WTC11 (cell line): ENCODE results near the gene ZNF888. TPM values are rescaled to one million over a fixed set of nuclear protein-coding genes. Genes with fewer than 3 reads are reported as not detected.
"Not testable (repeated sequence)": the region's sequence is repeated elsewhere in the genome, so short reads cannot be mapped to it uniquely, and the experiment has no call there.

ENCODE experiments used
- ATAC-seq: fragments of 200-7000 bp; cut with Tn5 transposase; 2 replicates; pipeline ENCODE4 v1.10.0; 2021; ENCODE audit warnings: mild to moderate bottlenecking, moderate library complexity
- CTCF ChIA-PET: fragments of 300-600 bp; sonication (Branson Sonifier 250); formaldehyde crosslinking; loops from one replicate; lab custom pipeline; 2021; ENCODE audit warnings: antibody characterized with exemption; lab: Charles Lee
- POLR2A ChIA-PET: fragments of 350-600 bp; sonication (Branson Sonifier 250); formaldehyde crosslinking; loops from one replicate; lab custom pipeline; 2021; ENCODE audit warnings: antibody characterized with exemption; lab: Charles Lee
- DNase-seq: peaks from one replicate; pipeline ENCODE4 v3.0.0; 2021; ENCODE audit warnings: low spot score
- H3K27ac Mint-ChIP-seq: 2 replicates; pipeline ENCODE4 v1.8.0; 2021; ENCODE audit warnings: mixed read lengths
- H3K27me3 Mint-ChIP-seq: 2 replicates; pipeline ENCODE4 v1.8.0; 2021; ENCODE audit warnings: low read depth, mild to moderate bottlenecking, moderate library complexity, mixed read lengths
- H3K36me3 Mint-ChIP-seq: 2 replicates; pipeline ENCODE4 v1.8.0; 2021; ENCODE audit warnings: mixed read lengths
- H3K4me1 Mint-ChIP-seq: 2 replicates; pipeline ENCODE4 v1.8.0; 2022; ENCODE audit warnings: mixed read lengths
- H3K4me3 Mint-ChIP-seq: 2 replicates; pipeline ENCODE4 v1.8.0; 2021; ENCODE audit warnings: mild to moderate bottlenecking, moderate library complexity, mixed read lengths
- H3K9me3 Mint-ChIP-seq: 2 replicates; pipeline ENCODE4 v1.8.0; 2021; ENCODE audit warnings: mixed read lengths
- ATF2 ChIP-seq: sonication (generic); formaldehyde crosslinking; IDR thresholded peaks from 2 replicates; pipeline ENCODE4 v1.8.1; 2022; ENCODE audit warnings: low read depth, missing genetic modification reagents, borderline replicate concordance
- ATF3 ChIP-seq: sonication (generic); formaldehyde crosslinking; conservative IDR thresholded peaks from 2 replicates; pipeline ENCODE4 v1.8.1; 2022; ENCODE audit warnings: mild to moderate bottlenecking, missing genetic modification reagents
- ERG ChIP-seq: fragments of 250-450 bp; sonication (Bioruptor Pico); IDR thresholded peaks from 2 replicates; pipeline ENCODE4 v1.8.0; 2021; ENCODE audit warnings: mild to moderate bottlenecking
- ETV6 ChIP-seq: sonication (generic); formaldehyde crosslinking; IDR thresholded peaks from 2 replicates; pipeline ENCODE4 v1.8.1; 2022; ENCODE audit warnings: mild to moderate bottlenecking, missing genetic modification reagents
- FOXJ3 ChIP-seq: sonication (generic); formaldehyde crosslinking; IDR thresholded peaks from 2 replicates; pipeline ENCODE4 v1.9.0; 2021; ENCODE audit warnings: missing genetic modification reagents, mild to moderate bottlenecking, borderline replicate concordance
- FOXP1 ChIP-seq: sonication (generic); formaldehyde crosslinking; IDR thresholded peaks from 2 replicates; pipeline ENCODE4 v1.8.0; 2022; ENCODE audit warnings: missing genetic modification reagents, mild to moderate bottlenecking, moderate library complexity, borderline replicate concordance
- HMGXB4 ChIP-seq: sonication (generic); formaldehyde crosslinking; IDR thresholded peaks from 2 replicates; pipeline ENCODE4 v1.8.1; 2023; ENCODE audit warnings: mild to moderate bottlenecking, moderate library complexity, missing genetic modification reagents
- JAZF1 ChIP-seq: fragments of 250-450 bp; sonication (Bioruptor Pico); IDR thresholded peaks from 2 replicates; pipeline ENCODE4 v1.9.0; 2021; ENCODE audit warnings: moderate library complexity, mild to moderate bottlenecking, inconsistent platforms
- JUN ChIP-seq: sonication (generic); formaldehyde crosslinking; IDR thresholded peaks from 2 replicates; pipeline ENCODE4 v1.8.0; 2023; ENCODE audit warnings: mild to moderate bottlenecking, missing genetic modification reagents
- KAT7 ChIP-seq: sonication (generic); formaldehyde crosslinking; IDR thresholded peaks from 2 replicates; pipeline ENCODE4 v1.8.1; 2023; ENCODE audit warnings: missing genetic modification reagents, mild to moderate bottlenecking, borderline replicate concordance
- MAX ChIP-seq: sonication (generic); formaldehyde crosslinking; IDR thresholded peaks from 2 replicates; pipeline ENCODE4 v1.8.0; 2022; ENCODE audit warnings: mild to moderate bottlenecking, missing genetic modification reagents
- MXD4 ChIP-seq: fragments of 250-450 bp; sonication (Bioruptor Pico); IDR thresholded peaks from 2 replicates; pipeline ENCODE4 v1.8.0; 2021; ENCODE audit warnings: mild to moderate bottlenecking, moderate library complexity, borderline replicate concordance
- NFATC4 ChIP-seq: fragments of 250-450 bp; sonication (Bioruptor Pico); IDR thresholded peaks from 2 replicates; pipeline ENCODE4 v1.9.0; 2021; ENCODE audit warnings: mild to moderate bottlenecking
- NFYB ChIP-seq: sonication (generic); formaldehyde crosslinking; conservative IDR thresholded peaks from 2 replicates; pipeline ENCODE4 v1.8.0; 2022; ENCODE audit warnings: low read depth, missing genetic modification reagents
- NR3C1 ChIP-seq: sonication (generic); formaldehyde crosslinking; conservative IDR thresholded peaks from 2 replicates; pipeline ENCODE4 v1.8.1; 2023; ENCODE audit warnings: low read depth, mild to moderate bottlenecking, missing genetic modification reagents
- PRRX2 ChIP-seq: fragments of 250-450 bp; sonication (Bioruptor Pico); IDR thresholded peaks from 2 replicates; pipeline ENCODE4 v1.8.0; 2021; ENCODE audit warnings: mild to moderate bottlenecking
- SP1 ChIP-seq: sonication (generic); formaldehyde crosslinking; conservative IDR thresholded peaks from 2 replicates; pipeline ENCODE4 v1.8.1; 2022; ENCODE audit warnings: missing genetic modification reagents
- TEAD1 ChIP-seq: sonication (generic); formaldehyde crosslinking; IDR thresholded peaks from 2 replicates; pipeline ENCODE4 v1.8.0; 2022; ENCODE audit warnings: mild to moderate bottlenecking, missing genetic modification reagents
- ZBTB21 ChIP-seq: sonication (generic); formaldehyde crosslinking; IDR thresholded peaks from 2 replicates; pipeline ENCODE4 v1.8.1; 2023; ENCODE audit warnings: mild to moderate bottlenecking, missing genetic modification reagents, borderline replicate concordance
- ZNF263 ChIP-seq: sonication (generic); formaldehyde crosslinking; IDR thresholded peaks from 2 replicates; pipeline ENCODE4 v1.8.1; 2022; ENCODE audit warnings: low read depth, mild to moderate bottlenecking, moderate library complexity, missing genetic modification reagents
- ZNF423 ChIP-seq: fragments of 250-450 bp; sonication (Bioruptor Pico); IDR thresholded peaks from 2 replicates; pipeline ENCODE4 v2.1.2; 2022; ENCODE audit warnings: mild to moderate bottlenecking, moderate library complexity
- total RNA-seq: library from RNA; stranded (reverse); gene quantifications from 3 replicates; pipeline ENCODE4 v1.2.3, GENCODE V29; 2021

Gene ZNF888
- total RNA-seq, 1 experiment from 2014 or later, result 9.8 TPM

GRCh38 chr19:52898596-52898995 is 24.6 kb downstream of the ZNF888 start:
- peaks cover 34% of the 10 kb centered on the region for H3K4me1 Mint-ChIP-seq
- CTCF ChIA-PET, result interaction anchor here (1.0 to 2.6 kb wide), 3 partner anchors 65 to 193 kb away, joined by 4 to 7 read pairs (median 4); partner anchors contain the start of gene ZNF816

GRCh38 chr19:52898101-52898500 is 25.1 kb downstream of the ZNF888 start:
- Mint-ChIP-seq H3K9me3 (no peaks in the 10 kb centered on the region), H3K4me1 (peaks cover 29% of the 10 kb centered on the region), H3K27me3 (no peaks in the 10 kb centered on the region), H3K36me3 (peaks cover 16% of the 10 kb centered on the region), H3K27ac (peak overlapping the region; percentile 99), H3K4me3 (peak overlapping the region; percentile 90)
- TF ChIP-seq ZNF423 (CRISPR knock-in tag), result peak; percentile 53
- TF ChIP-seq ATF3 (CRISPR knock-in tag), result no peak
- 0 out of 2 replicates have a peak, but pooled peaks have one; percentile 33 for TF ChIP-seq ETV6
- no peak for TF ChIP-seq ATF2 (CRISPR knock-in tag)
- DNase-seq (peak; percentile 50), ATAC-seq (peak; percentile 17)
- ChIA-PET CTCF (interaction anchor here (1.0 to 2.6 kb wide), 5 partner anchors 65 to 193 kb away, joined by 3 to 7 read pairs (median 4); partner anchors contain the start of gene ZNF816), POLR2A (no interaction called here)

More at GRCh38 chr19:52898596-52898995, 24.6 kb downstream of the ZNF888 start:
- DNase-seq, POLR2A ChIA-PET, H3K9me3 Mint-ChIP-seq, ATAC-seq, H3K27me3 Mint-ChIP-seq: not testable (repeated sequence)
- H3K27ac Mint-ChIP-seq, result peak overlapping the region; percentile 99
- H3K4me3 Mint-ChIP-seq, result peak overlapping the region; percentile 90
- H3K36me3 Mint-ChIP-seq, result peaks cover 13% of the 10 kb centered on the region

- ChIA-PET POLR2A (no interaction called here), CTCF (interaction anchor here (0.7 to 2.6 kb wide), 8 partner anchors 49 to 194 kb away, joined by 3 to 7 read pairs (median 4); partner anchors contain the start of gene ZNF816)
- Mint-ChIP-seq H3K9me3 (no peaks in the 10 kb centered on the region), H3K4me3 (peak within 1 kb of the TSS; percentile 90), H3K27ac (peak within 1 kb of the TSS; percentile 99), H3K36me3 (peaks cover 23% of the 10 kb centered on the region), H3K27me3 (no peaks in the 10 kb centered on the region), H3K4me1 (peaks cover 29% of the 10 kb centered on the region)
- DNase-seq, result peak; percentile 99
- ATAC-seq, result peak; percentile 99
- TF ChIP-seq TEAD1 (CRISPR knock-in tag) (peak; percentile 61; the same call in 1 of the 2 replicates), PRRX2 (CRISPR knock-in tag) (no peak), NFYB (CRISPR knock-in tag) (no peak), NR3C1 (CRISPR knock-in tag) (no peak), ZNF263 (no peak), SP1 (CRISPR knock-in tag) (peak; percentile 78), JUN (CRISPR knock-in tag) (0 out of 2 replicates have a peak, but pooled peaks have one; percentile 40), ZBTB21 (CRISPR knock-in tag) (no peak), JAZF1 (CRISPR knock-in tag) (no peak), FOXP1 (CRISPR knock-in tag) (peak; percentile 42; the same call in 1 of the 2 replicates), ATF2 (CRISPR knock-in tag) (no peak), MAX (CRISPR knock-in tag) (peak; percentile 26; the same call in 1 of the 2 replicates), ATF3 (CRISPR knock-in tag) (no peak), FOXJ3 (CRISPR knock-in tag) (no peak), KAT7 (CRISPR knock-in tag) (0 out of 2 replicates have a peak, but pooled peaks have one; percentile 61), NFATC4 (CRISPR knock-in tag) (no peak), MXD4 (no peak), ERG (no peak), HMGXB4 (CRISPR knock-in tag) (0 out of 2 replicates have a peak, but pooled peaks have one; percentile 7)
Measured at GRCh38 chr19:52897138-52897935, 25.9 kb downstream of the ZNF888 start, which contains the start of gene ZNF320. Gene ZNF320 (minus strand): TSS chr19:52897635. CDS start chr19:52890255, 7,380 bp downstream.
